Omental fat pad (tissue), 4 donors: ENCODE measurements around the gene EID1. TPM values are rescaled to one million over a fixed set of nuclear protein-coding genes. Genes with fewer than 3 reads are reported as not detected.

ENCODE experiments used
- ATAC-seq: fragments of 150-250 bp; one replicate; pipeline ENCODE4 v1.9.1; 2016; ENCODE audit warnings: mild to moderate bottlenecking, moderate library complexity; ENCODE audit not compliant: low FRiP score
- DNase-seq: peaks from one replicate; pipeline ENCODE4 v3.0.0-alpha.2; 2019; ENCODE audit warnings: low spot score
- CTCF ChIP-seq, 3 donors: fragments of 450-650 bp; IDR thresholded peaks; one replicate each; pipeline ENCODE4 v1.5.1; 2016 to 2017; ENCODE audit warnings: antibody characterized with exemption in 3 of 3, mild to moderate bottlenecking in 3 of 3, moderate library complexity in 2 of 3
- total RNA-seq, 4 donors: library from RNA; depleted of rRNA; stranded (reverse); fragments of >200 nt; gene quantifications; one replicate each; pipeline ENCODE4 v1.1.0, GENCODE V29; 2016

EID1 gene
- total RNA-seq, 4 donors from 2014 or later = 152 to 235 (median 216) TPM

GRCh38 chr15:48883699-48884098 lies 5.8 kb downstream of the EID1 start:
- ATAC-seq (no peak), DNase-seq (no peak)
- TF ChIP-seq CTCF (IDR thresholded peaks at IDR 0.05) = no peak

GRCh38 chr15:48887144-48887543 lies 9.2 kb downstream of the EID1 start:
- TF ChIP-seq CTCF (IDR thresholded peaks at IDR 0.05) = no peak
- ATAC-seq (no peak), DNase-seq (no peak)

GRCh38 chr15:48888191-48888590 lies 10.3 kb downstream of the EID1 start:
- no peak for DNase-seq
- ATAC-seq = no peak
- no peak for TF ChIP-seq CTCF (IDR thresholded peaks at IDR 0.05)

GRCh38 chr15:48888836-48889235 lies 10.9 kb downstream of the EID1 start:
- ATAC-seq (no peak), DNase-seq (no peak)
- TF ChIP-seq CTCF (IDR thresholded peaks at IDR 0.05) = no peak

- ATAC-seq (no peak), DNase-seq (no peak)
- no peak for TF ChIP-seq CTCF (IDR thresholded peaks at IDR 0.05)
These were observed 12.0 kb downstream of the EID1 start for GRCh38 chr15:48889925-48890324.

GRCh38 chr15:48890375-48890972 lies 12.5 kb downstream of the EID1 start:
- TF ChIP-seq CTCF (IDR thresholded peaks at IDR 0.05) = no peak
- ATAC-seq (no peak), DNase-seq (no peak)

- TF ChIP-seq CTCF (IDR thresholded peaks at IDR 0.05) = no peak
- ATAC-seq = no peak
These were observed 13.4 kb downstream of the EID1 start for GRCh38 chr15:48891232-48891765.

More at GRCh38 chr15:48891232-48891765, 13.4 kb downstream of the EID1 start:
- no peak for DNase-seq
